CD14-positive monocyte (primary cell): ENCODE measurements around the gene ALDOB. TPM values are rescaled to one million over a fixed set of nuclear protein-coding genes. Genes with fewer than 3 reads are reported as not detected.

Experiments
- DNase-seq, 3 donors: peaks; one replicate each; pipeline ENCODE4 v3.0.0-alpha.2; 2011 to 2022
- H2AFZ ChIP-seq: 2 replicates; pipeline ENCODE4 v1.6.0; 2012; ENCODE audit warnings: mild to moderate bottlenecking, low read depth, low read length, inconsistent platforms; ENCODE audit not compliant: insufficient read depth, poor library complexity, severe bottlenecking
- H3K27ac ChIP-seq, 2 donors: 1 replicate in 1 of 2; 2 replicates in 1 of 2; pipeline ENCODE4 v1.5.1; 2012 to 2013; ENCODE audit warnings: low read length in 2 of 2, control low read depth in 1 of 2, inconsistent platforms in 1 of 2, low read depth in 1 of 2, mild to moderate bottlenecking in 1 of 2
- H3K27me3 ChIP-seq, 2 donors: one replicate each; pipeline versions ENCODE4 v1.6.0 to v1.6.1; 2011 to 2013; ENCODE audit warnings: low read length in 2 of 2; ENCODE audit not compliant: control insufficient read depth in 2 of 2, insufficient read depth in 2 of 2
- H3K36me3 ChIP-seq, 2 donors: replicated peaks in 1 of 2; 1 replicate in 1 of 2; 2 replicates in 1 of 2; pipeline versions ENCODE4 v1.5.1 to v1.6.1; 2012 to 2013; ENCODE audit warnings: low read length in 2 of 2, control low read depth in 1 of 2, inconsistent platforms in 1 of 2, mild to moderate bottlenecking in 1 of 2; ENCODE audit not compliant: insufficient read depth in 2 of 2, control insufficient read depth in 1 of 2
- H3K4me1 ChIP-seq, 2 donors: 1 replicate in 1 of 2; 2 replicates in 1 of 2; pipeline versions ENCODE4 v1.5.1 to v1.6.1; 2012 to 2013; ENCODE audit warnings: low read length in 2 of 2, control low read depth in 1 of 2, inconsistent platforms in 1 of 2, mild to moderate bottlenecking in 1 of 2, moderate library complexity in 1 of 2; ENCODE audit not compliant: insufficient read depth in 2 of 2, control insufficient read depth in 1 of 2
- H3K4me2 ChIP-seq: replicated peaks from 2 replicates; pipeline ENCODE3; 2012; ENCODE audit warnings: low read length, moderate library complexity, mild to moderate bottlenecking; ENCODE audit not compliant: poor library complexity, severe bottlenecking; ENCODE audit errors: extremely low read depth
- H3K4me3 ChIP-seq, 3 experiments: fragments of 200-600 bp in 1 of 3; sonication (generic) in 1 of 3; replicated peaks in 1 of 3; 1 replicate in 2 of 3; 2 replicates in 1 of 3; pipeline ENCODE4 v1.5.1; 2011 to 2013; ENCODE audit warnings: low read length in 3 of 3, mild to moderate bottlenecking in 3 of 3, control low read depth in 2 of 3, low read depth in 2 of 3, inconsistent platforms in 1 of 3, moderate library complexity in 1 of 3
- H3K79me2 ChIP-seq: 2 replicates; pipeline ENCODE4 v1.6.0; 2012; ENCODE audit warnings: mild to moderate bottlenecking, control low read depth, inconsistent platforms, low read length, moderate library complexity; ENCODE audit not compliant: insufficient read depth
- H3K9ac ChIP-seq: 2 replicates; pipeline ENCODE4 v1.6.0; 2017; ENCODE audit warnings: low read length, mild to moderate bottlenecking; ENCODE audit not compliant: insufficient read depth, poor library complexity, severe bottlenecking
- H3K9me3 ChIP-seq, 2 donors: replicated peaks in 1 of 2; 1 replicate in 1 of 2; 2 replicates in 1 of 2; pipeline versions ENCODE4 v1.5.1 to v1.6.1; 2012 to 2013; ENCODE audit warnings: low read length in 2 of 2, control low read depth in 1 of 2; ENCODE audit not compliant: control insufficient read depth in 1 of 2, insufficient read depth in 1 of 2
- H4K20me1 ChIP-seq: 2 replicates; pipeline ENCODE4 v1.6.0; 2012; ENCODE audit warnings: mild to moderate bottlenecking, low read length, control low read depth, moderate library complexity; ENCODE audit not compliant: insufficient read depth
- H3K27ac Mint-ChIP-seq, 7 donors: one replicate each; pipeline ENCODE4 v1.8.0; 2020; ENCODE audit warnings: mild to moderate bottlenecking in 7 of 7, mixed read lengths in 7 of 7, moderate library complexity in 6 of 7, inconsistent platforms in 2 of 7
- H3K27me3 Mint-ChIP-seq, 3 donors: one replicate each; pipeline ENCODE4 v1.8.0; 2021 to 2022; ENCODE audit warnings: low read depth in 3 of 3, mild to moderate bottlenecking in 3 of 3, mixed read lengths in 3 of 3, moderate library complexity in 3 of 3, inconsistent platforms in 1 of 3
- H3K36me3 Mint-ChIP-seq, 2 donors: one replicate each; pipeline ENCODE4 v1.8.0; 2020; ENCODE audit warnings: mixed read lengths in 2 of 2, inconsistent platforms in 1 of 2, mild to moderate bottlenecking in 1 of 2
- H3K4me1 Mint-ChIP-seq: one replicate; pipeline ENCODE4 v1.8.0; 2020; ENCODE audit warnings: mild to moderate bottlenecking, mixed read lengths
- H3K4me3 Mint-ChIP-seq, 2 donors: one replicate each; pipeline ENCODE4 v1.8.0; 2020; ENCODE audit warnings: mild to moderate bottlenecking in 2 of 2, mixed read lengths in 2 of 2, moderate library complexity in 1 of 2
- H3K9me3 Mint-ChIP-seq, 7 donors: one replicate each; pipeline ENCODE4 v1.8.0; 2020 to 2022; ENCODE audit warnings: mixed read lengths in 7 of 7, mild to moderate bottlenecking in 6 of 7, moderate library complexity in 6 of 7, inconsistent platforms in 2 of 7
- CTCF ChIP-seq: fragments of 200-600 bp; IDR thresholded peaks from one replicate; pipeline ENCODE4 v1.8.0; 2022; ENCODE audit warnings: antibody characterized with exemption, mild to moderate bottlenecking
- WGBS: methylation state at CpG from one replicate; pipeline ENCODE4 v1.1.5; 2013; ENCODE audit warnings: missing lambda C conversion rate; ENCODE audit not compliant: insufficient coverage; 5-methylcytosine and 5-hydroxymethylcytosine counted together
- intact Hi-C, 2 donors: fragments of 100-400 bp; cut with micrococcal nuclease; formaldehyde crosslinking; loops; one replicate each; pipeline versions ENCODE4 v1.15.0 to v1.15.1; 2023
- polyA plus RNA-seq, 3 donors: library from polyadenylated mRNA; depleted of rRNA in 1 of 3; unstranded in 2 of 3; stranded (reverse) in 1 of 3; fragments of 300-500 nt in 2 of 3; fragments of >200 nt in 1 of 3; fragmentation: Illumina TruSeq in 2 of 3; gene quantifications; 1 replicate in 2 of 3; 2 replicates in 1 of 3; pipeline ENCODE4 v1.2.3, GENCODE V29; 2012 to 2021

Gene ALDOB
- polyA plus RNA-seq, 3 donors = not detected

DNA sequence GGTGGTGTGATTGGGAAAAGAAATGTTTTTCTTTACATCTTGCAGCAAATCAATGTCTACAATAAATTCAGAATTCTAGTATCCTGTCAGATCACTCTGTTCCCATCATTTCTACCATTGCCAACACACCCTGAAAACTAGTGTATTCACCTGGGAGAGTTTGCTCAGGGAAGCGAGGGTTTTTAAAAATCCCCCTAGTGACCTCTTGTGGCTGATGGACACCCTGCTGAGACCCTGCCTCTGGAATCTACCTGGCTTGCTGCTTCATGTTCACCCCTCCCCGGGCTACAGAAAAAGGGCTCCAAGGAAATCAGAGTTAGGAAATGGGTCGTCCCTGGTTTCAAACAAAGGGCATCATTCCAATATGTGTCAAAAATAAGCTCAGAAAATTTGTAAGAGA is 21.4 kb upstream of the ALDOB start:
- TF ChIP-seq CTCF = no peak
- no peak overlapping the region for H3K4me3 Mint-ChIP-seq
- H3K4me3 ChIP-seq = no peak overlapping the region
- no peaks in the 10 kb centered on the region for H3K27me3 ChIP-seq
- no peaks in the 10 kb centered on the region for H3K36me3 Mint-ChIP-seq
- intact Hi-C loops = no loop called here
- no peaks in the 10 kb centered on the region for H3K79me2 ChIP-seq
- H3K9me3 ChIP-seq = peaks cover 0 to 5% of the 10 kb centered on the region in 2 donors
- H3K4me2 ChIP-seq = no peak overlapping the region
- H3K27ac Mint-ChIP-seq = no peak overlapping the region
- WGBS = 75% methylated on average over 1 of the region's 3 CpGs
- no peaks in the 10 kb centered on the region for H3K4me1 Mint-ChIP-seq
- H3K4me1 ChIP-seq = no peaks in the 10 kb centered on the region
- H3K27ac ChIP-seq = no peak overlapping the region
- H3K9ac ChIP-seq = no peak overlapping the region
- H2AFZ ChIP-seq = no peak overlapping the region
- no peak for DNase-seq
- H3K27me3 Mint-ChIP-seq = peaks cover 4 to 16% (median 9%) of the 10 kb centered on the region in 3 donors
- H4K20me1 ChIP-seq = no peaks in the 10 kb centered on the region
- peaks cover 4 to 13% (median 8%) of the 10 kb centered on the region in 7 donors for H3K9me3 Mint-ChIP-seq
- H3K36me3 ChIP-seq = no peaks in the 10 kb centered on the region

- H3K4me1 Mint-ChIP-seq = no peaks in the 10 kb centered on the region
- Histone ChIP-seq H3K9ac (no peak overlapping the region), H3K27me3 (peaks cover 6 to 7% of the 10 kb centered on the region in 2 donors), H3K79me2 (no peaks in the 10 kb centered on the region), H3K4me3 (no peak overlapping the region), H4K20me1 (no peaks in the 10 kb centered on the region), H3K4me1 (no peaks in the 10 kb centered on the region), H3K27ac (no peak overlapping the region), H3K4me2 (no peak overlapping the region), H3K36me3 (no peaks in the 10 kb centered on the region), H2AFZ (no peak overlapping the region), H3K9me3 (peaks cover 0 to 5% of the 10 kb centered on the region in 2 donors)
- 100% methylated on average over 2 of the region's 2 CpGs for WGBS
- H3K27me3 Mint-ChIP-seq = peaks cover 9 to 15% (median 12%) of the 10 kb centered on the region in 3 donors
- H3K27ac Mint-ChIP-seq = no peak overlapping the region
- peaks cover 7 to 23% (median 8%) of the 10 kb centered on the region in 7 donors for H3K9me3 Mint-ChIP-seq
- H3K4me3 Mint-ChIP-seq = no peak overlapping the region
- no peak for DNase-seq
- H3K36me3 Mint-ChIP-seq = no peaks in the 10 kb centered on the region
- no peak for TF ChIP-seq CTCF
- intact Hi-C loops = no loop called here
Observed at GRCh38 chr9:101455656-101456240, 20.2 kb upstream of the ALDOB start.
